Osteoblast (primary cell): ENCODE data around the gene FCAMR. TPM values are rescaled to one million over a fixed set of nuclear protein-coding genes. Genes with fewer than 3 reads are reported as not detected.

Experiments used
- DNase-seq: peaks from one replicate; pipeline ENCODE4 v3.0.0; 2011; ENCODE audit warnings: low spot score, mixed read lengths; ENCODE audit not compliant: insufficient read length; ENCODE audit errors: missing footprints
- H2AFZ ChIP-seq: 2 replicates; pipeline ENCODE4 v1.6.0; 2011; ENCODE audit warnings: mild to moderate bottlenecking, low read length
- H3K27ac ChIP-seq: 2 replicates; pipeline ENCODE4 v1.5.1; 2011; ENCODE audit warnings: mild to moderate bottlenecking, low read depth, low read length, moderate library complexity
- H3K27me3 ChIP-seq: 2 replicates; pipeline ENCODE4 v1.6.0; 2012; ENCODE audit warnings: mild to moderate bottlenecking, control low read depth, inconsistent platforms, low read length, moderate library complexity; ENCODE audit not compliant: insufficient read depth
- H3K36me3 ChIP-seq: 2 replicates; pipeline ENCODE4 v1.5.1; 2011; ENCODE audit warnings: mild to moderate bottlenecking, low read length, control low read depth, moderate library complexity; ENCODE audit not compliant: insufficient read depth
- H3K4me1 ChIP-seq: 2 replicates; pipeline ENCODE4 v1.5.1; 2011; ENCODE audit warnings: mild to moderate bottlenecking, low read length, control low read depth, moderate library complexity; ENCODE audit not compliant: insufficient read depth
- H3K4me2 ChIP-seq: 2 replicates; pipeline ENCODE4 v1.6.0; 2011; ENCODE audit warnings: mild to moderate bottlenecking, low read length; ENCODE audit not compliant: insufficient read depth
- H3K4me3 ChIP-seq: fragments of 200-600 bp; sonication (generic); 3 replicates; pipeline ENCODE4 v1.5.1; 2012; ENCODE audit warnings: mild to moderate bottlenecking, low read length, inconsistent platforms; ENCODE audit not compliant: insufficient read depth
- H3K79me2 ChIP-seq: 2 replicates; pipeline ENCODE4 v1.6.0; 2012; ENCODE audit warnings: mild to moderate bottlenecking, low read length, control low read depth, inconsistent platforms; ENCODE audit not compliant: insufficient read depth
- H3K9me3 ChIP-seq: 2 replicates; pipeline ENCODE4 v1.5.1; 2011; ENCODE audit warnings: low read depth, low read length, control low read depth
- H4K20me1 ChIP-seq: 2 replicates; pipeline ENCODE4 v1.6.0; 2012; ENCODE audit warnings: mild to moderate bottlenecking, low read length, control low read depth; ENCODE audit not compliant: insufficient read depth
- total RNA-seq: library from RNA; depleted of rRNA; stranded (reverse); fragments of >200 nt; gene quantifications from 2 replicates; pipeline ENCODE4 v1.2.3, GENCODE V29; 2012
- TF ChIP-seq, protein P1 (sequence below): IDR thresholded peaks from 2 replicates; pipeline ENCODE4 v1.5.1; 2011; ENCODE audit warnings: mild to moderate bottlenecking, low read depth, low read length, moderate library complexity; ENCODE audit errors: extremely low read depth

FCAMR gene
- total RNA-seq, 1 donor = not detected

DNA sequence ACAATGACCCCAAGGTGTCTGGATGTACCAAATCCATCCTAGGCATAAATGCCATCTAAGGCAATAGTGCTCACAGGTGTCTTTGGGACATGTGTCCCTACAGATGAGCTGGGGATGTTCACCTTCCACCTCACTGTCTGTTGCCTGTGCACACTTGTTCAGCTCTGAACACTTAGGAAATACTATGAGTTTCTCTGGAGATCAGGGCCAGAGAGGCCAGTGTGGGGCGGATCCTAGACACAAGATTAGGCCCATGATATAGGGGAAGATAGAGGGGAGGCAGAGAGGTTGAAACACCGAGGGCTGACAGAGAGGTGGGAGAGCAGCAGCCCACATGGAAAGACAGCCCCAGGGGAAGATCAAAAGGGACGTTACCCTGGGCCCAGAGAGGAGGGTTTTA, 36.7 kb upstream of the FCAMR start:
- Histone ChIP-seq H3K36me3 (no peaks in the 10 kb centered on the region), H3K4me3 (no peak overlapping the region), H3K9me3 (no peaks in the 10 kb centered on the region), H3K4me1 (peaks cover 13% of the 10 kb centered on the region), H2AFZ (peak overlapping the region; percentile 11), H3K27ac (peak overlapping the region; percentile 60), H3K79me2 (no peaks in the 10 kb centered on the region), H4K20me1 (no peaks in the 10 kb centered on the region), H3K4me2 (peak overlapping the region; percentile 40), H3K27me3 (no peaks in the 10 kb centered on the region)
- DNase-seq = no peak
- TF ChIP-seq, protein P1, sequence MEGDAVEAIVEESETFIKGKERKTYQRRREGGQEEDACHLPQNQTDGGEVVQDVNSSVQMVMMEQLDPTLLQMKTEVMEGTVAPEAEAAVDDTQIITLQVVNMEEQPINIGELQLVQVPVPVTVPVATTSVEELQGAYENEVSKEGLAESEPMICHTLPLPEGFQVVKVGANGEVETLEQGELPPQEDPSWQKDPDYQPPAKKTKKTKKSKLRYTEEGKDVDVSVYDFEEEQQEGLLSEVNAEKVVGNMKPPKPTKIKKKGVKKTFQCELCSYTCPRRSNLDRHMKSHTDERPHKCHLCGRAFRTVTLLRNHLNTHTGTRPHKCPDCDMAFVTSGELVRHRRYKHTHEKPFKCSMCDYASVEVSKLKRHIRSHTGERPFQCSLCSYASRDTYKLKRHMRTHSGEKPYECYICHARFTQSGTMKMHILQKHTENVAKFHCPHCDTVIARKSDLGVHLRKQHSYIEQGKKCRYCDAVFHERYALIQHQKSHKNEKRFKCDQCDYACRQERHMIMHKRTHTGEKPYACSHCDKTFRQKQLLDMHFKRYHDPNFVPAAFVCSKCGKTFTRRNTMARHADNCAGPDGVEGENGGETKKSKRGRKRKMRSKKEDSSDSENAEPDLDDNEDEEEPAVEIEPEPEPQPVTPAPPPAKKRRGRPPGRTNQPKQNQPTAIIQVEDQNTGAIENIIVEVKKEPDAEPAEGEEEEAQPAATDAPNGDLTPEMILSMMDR = no peak

DNA sequence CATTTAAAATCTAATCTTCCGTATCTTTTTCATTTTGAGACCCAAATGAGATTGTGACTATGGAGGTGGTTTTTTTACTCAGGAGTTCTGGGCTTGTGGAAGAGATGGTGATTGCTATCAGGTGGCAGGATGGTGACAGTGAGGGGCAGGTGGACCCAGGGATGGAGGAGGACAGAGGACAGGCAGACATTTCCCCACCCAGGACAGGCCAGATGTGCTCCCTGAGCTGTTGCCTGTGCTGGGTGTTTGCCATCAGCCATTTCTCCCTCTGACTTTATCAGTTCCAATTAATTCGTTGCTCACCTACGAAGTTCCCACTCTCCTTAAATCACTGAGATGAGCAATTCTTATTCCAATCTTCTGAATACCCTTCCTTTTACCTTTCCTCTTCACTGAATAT, 35.8 kb upstream of the FCAMR start:
- H3K27ac ChIP-seq = no peak overlapping the region
- H3K4me3 ChIP-seq = no peak overlapping the region
- DNase-seq = no peak
- TF ChIP-seq, protein P1 = no peak
- H3K27me3 ChIP-seq = no peaks in the 10 kb centered on the region
- no peaks in the 10 kb centered on the region for H4K20me1 ChIP-seq
- no peaks in the 10 kb centered on the region for H3K9me3 ChIP-seq
- H2AFZ ChIP-seq = no peak overlapping the region
- no peaks in the 10 kb centered on the region for H3K79me2 ChIP-seq
- peaks cover 13% of the 10 kb centered on the region for H3K4me1 ChIP-seq
- H3K36me3 ChIP-seq = no peaks in the 10 kb centered on the region
- no peak overlapping the region for H3K4me2 ChIP-seq

DNA sequence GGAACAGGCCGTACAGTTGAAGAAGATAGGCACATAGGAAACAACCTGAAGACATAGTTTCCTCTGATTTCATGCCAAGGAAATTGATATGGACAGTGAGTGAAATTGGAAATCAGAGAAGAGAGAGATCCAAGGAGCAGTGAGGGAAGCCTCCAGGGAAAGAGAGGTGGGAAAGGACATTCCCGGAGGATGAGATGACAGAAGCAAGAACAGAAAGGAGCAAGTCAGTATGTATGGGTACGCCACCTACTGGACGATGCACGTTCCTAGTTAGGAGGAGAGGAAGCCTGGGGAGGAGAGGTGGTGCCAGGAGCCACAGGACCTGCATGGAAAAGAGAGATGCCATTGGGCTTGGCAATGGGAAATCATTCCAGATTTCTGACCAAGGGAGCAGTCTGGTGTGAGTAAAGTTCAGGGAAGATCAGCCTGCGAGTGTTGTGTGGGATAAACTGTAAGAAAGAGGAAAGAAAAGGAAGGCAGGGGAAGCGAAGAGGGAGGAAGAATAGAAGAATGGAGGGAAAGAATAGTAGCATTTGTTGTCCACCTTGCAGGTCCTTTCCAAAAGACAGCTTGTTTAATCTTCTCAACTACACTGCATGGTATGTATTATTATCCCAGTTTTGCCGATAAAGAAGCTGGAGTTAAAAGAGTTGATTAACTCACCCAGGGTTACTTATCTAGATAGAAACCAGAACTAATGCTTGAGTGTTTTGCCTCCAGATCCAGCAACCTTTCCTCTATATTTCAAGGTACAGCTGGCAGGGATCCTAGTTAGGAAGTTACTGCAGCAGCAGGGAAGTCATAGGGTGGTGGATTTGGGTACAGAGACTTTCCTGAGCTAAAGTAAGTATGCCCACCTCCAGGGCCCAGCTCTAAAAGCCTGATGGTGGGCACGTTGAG, 34.9 kb upstream of the FCAMR start:
- H2AFZ ChIP-seq = no peak overlapping the region

DNA sequence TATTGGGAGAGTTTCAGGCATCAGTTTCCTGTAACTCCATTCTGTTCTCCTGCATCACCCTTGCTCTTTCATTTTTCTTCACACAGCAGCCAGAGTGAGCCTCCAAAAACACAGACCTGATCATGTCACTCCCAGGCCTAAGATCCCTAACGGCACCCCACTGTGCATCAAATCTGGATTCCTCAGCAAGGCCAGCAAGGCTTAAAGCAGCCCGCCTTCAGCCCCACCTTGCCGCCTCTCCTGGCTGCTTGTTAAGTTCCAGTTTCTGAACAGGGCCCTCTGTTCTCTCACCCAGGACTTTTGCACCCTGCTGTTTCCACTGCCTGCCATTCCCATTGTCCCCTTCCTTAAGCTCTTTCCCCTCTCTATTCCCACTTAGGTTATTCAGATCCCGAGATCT, 33.0 kb upstream of the FCAMR start:
- Histone ChIP-seq H4K20me1 (no peaks in the 10 kb centered on the region), H3K4me1 (peaks cover 13% of the 10 kb centered on the region), H3K79me2 (no peaks in the 10 kb centered on the region), H3K4me2 (no peak overlapping the region), H3K9me3 (no peaks in the 10 kb centered on the region), H3K27me3 (peaks cover 3% of the 10 kb centered on the region), H3K4me3 (no peak overlapping the region), H3K36me3 (no peaks in the 10 kb centered on the region), H3K27ac (no peak overlapping the region), H2AFZ (no peak overlapping the region)
- DNase-seq = no peak
- TF ChIP-seq, protein P1 = no peak

More for the DNA sequence above, 34.9 kb upstream of the FCAMR start:
- Histone ChIP-seq H3K27ac (no peak overlapping the region), H3K9me3 (no peaks in the 10 kb centered on the region), H4K20me1 (no peaks in the 10 kb centered on the region), H3K27me3 (no peaks in the 10 kb centered on the region), H3K4me2 (no peak overlapping the region), H3K4me3 (no peak overlapping the region), H3K4me1 (peaks cover 13% of the 10 kb centered on the region), H3K36me3 (no peaks in the 10 kb centered on the region), H3K79me2 (no peaks in the 10 kb centered on the region)
- TF ChIP-seq, protein P1 = peak; percentile 91
- DNase-seq = no peak
